Lower lobe of right lung (tissue), 2 donors: ENCODE measurements around the gene ZNF652. TPM values are rescaled to one million over a fixed set of nuclear protein-coding genes. Genes with fewer than 3 reads are reported as not detected.

Source experiments
- ATAC-seq, 2 donors: fragments of 200-7000 bp; cut with Tn5 transposase; one replicate each; pipeline ENCODE4 v1.9.1; 2020 to 2022; ENCODE audit warnings: mild to moderate bottlenecking in 2 of 2, moderate library complexity in 2 of 2
- DNase-seq: peaks from one replicate; pipeline ENCODE4 v3.0.0-alpha.2; 2020
- H3K27ac ChIP-seq: fragments of 200-600 bp; one replicate; pipeline ENCODE4 v1.8.0; 2022
- H3K27me3 ChIP-seq: fragments of 200-600 bp; one replicate; pipeline ENCODE4 v1.8.0; 2022; ENCODE audit warnings: low read depth
- H3K36me3 ChIP-seq: fragments of 200-600 bp; one replicate; pipeline ENCODE4 v1.8.0; 2022; ENCODE audit warnings: mild to moderate bottlenecking
- H3K4me1 ChIP-seq: fragments of 200-600 bp; one replicate; pipeline ENCODE4 v1.8.0; 2022
- H3K4me3 ChIP-seq: fragments of 200-600 bp; one replicate; pipeline ENCODE4 v1.8.0; 2022; ENCODE audit warnings: mild to moderate bottlenecking
- H3K9me3 ChIP-seq: fragments of 200-600 bp; one replicate; pipeline ENCODE4 v1.8.0; 2022
- CTCF ChIP-seq: fragments of 200-600 bp; IDR thresholded peaks from one replicate; pipeline ENCODE4 v1.8.0; 2022; ENCODE audit warnings: antibody characterized with exemption, mild to moderate bottlenecking
- intact Hi-C: fragments of 100-400 bp; cut with DNase I; formaldehyde crosslinking; loops from one replicate; pipeline ENCODE4 v1.11.0; 2022
- total RNA-seq: library from RNA; stranded (reverse); fragmentation: NEBNext Ultra II Directional; extraction: Animal tissue kit (Norgen Biotek cat#: 25700); gene quantifications from one replicate; pipeline ENCODE4 v1.2.1, GENCODE V29; 2021
- donor health status: DM: no; HTN: yes; CAD: no; lungs with severe emphysema.

ZNF652 gene
- total RNA-seq, 1 donor from 2014 or later = 49.0 TPM

- Histone ChIP-seq H3K9me3 (no peaks in the 10 kb centered on the region), H3K4me1 (peaks cover 42% of the 10 kb centered on the region), H3K36me3 (no peaks in the 10 kb centered on the region), H3K27me3 (no peaks in the 10 kb centered on the region), H3K27ac (no peak overlapping the region), H3K4me3 (no peak overlapping the region)
- intact Hi-C loops = no loop called here
- ATAC-seq = no peak
- no peak for TF ChIP-seq CTCF
- DNase-seq = no peak
Observed at GRCh38 chr17:49388692-49389513, 26.9 kb upstream of the ZNF652 start.

GRCh38 chr17:49388290-49388640 is 26.2 kb upstream of the ZNF652 start:
- ATAC-seq (no peak), DNase-seq (no peak)
- no peak overlapping the region for H3K27ac ChIP-seq
- no peaks in the 10 kb centered on the region for H3K36me3 ChIP-seq
- H3K27me3 ChIP-seq = no peaks in the 10 kb centered on the region
- peaks cover 35% of the 10 kb centered on the region for H3K4me1 ChIP-seq
- H3K9me3 ChIP-seq = no peaks in the 10 kb centered on the region
- no peak overlapping the region for H3K4me3 ChIP-seq
- intact Hi-C loops = no loop called here
- TF ChIP-seq CTCF = no peak

DNA sequence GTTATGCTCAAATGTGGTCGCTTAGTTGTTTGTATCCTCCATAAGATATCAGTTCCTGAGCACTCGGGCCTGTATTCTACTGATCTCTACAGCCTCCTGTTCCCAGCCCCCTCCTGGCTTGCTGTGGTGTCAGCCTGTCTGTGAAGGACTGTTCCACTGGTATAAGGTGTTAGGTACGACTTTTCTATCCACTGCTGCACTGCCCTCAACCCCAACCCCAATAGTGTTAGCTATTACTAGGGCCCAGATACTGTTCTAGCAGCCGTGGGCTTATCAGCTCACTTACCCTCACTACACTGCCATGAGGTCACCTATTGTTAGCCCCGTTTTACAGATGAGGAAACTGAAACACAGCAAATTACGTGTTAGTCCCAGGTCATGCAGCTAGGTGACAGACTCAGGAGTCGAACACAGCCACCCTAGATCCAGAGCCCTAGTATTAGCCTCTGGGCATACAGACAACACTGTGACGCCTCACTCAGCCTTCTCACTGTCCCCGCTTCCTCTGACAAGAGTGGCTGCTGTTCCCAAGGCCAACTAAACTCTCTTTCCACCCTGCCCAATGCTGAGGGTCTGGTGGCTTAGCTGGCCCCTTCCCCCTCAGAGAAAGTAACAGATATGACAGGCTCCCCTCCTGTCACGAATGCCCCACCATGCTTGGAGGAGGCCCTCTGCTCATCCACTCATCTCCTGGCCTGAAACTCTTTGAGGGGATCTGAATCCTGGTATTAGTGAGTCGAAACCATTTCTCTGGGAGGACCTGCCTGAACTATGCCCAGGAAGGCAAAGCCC is 25.6 kb upstream of the ZNF652 start:
- DNase-seq (no peak), ATAC-seq (no peak)
- no peak for TF ChIP-seq CTCF
- H3K4me3 ChIP-seq = no peak overlapping the region
- no peaks in the 10 kb centered on the region for H3K9me3 ChIP-seq
- no peaks in the 10 kb centered on the region for H3K27me3 ChIP-seq
- intact Hi-C loops = no loop called here
- peaks cover 35% of the 10 kb centered on the region for H3K4me1 ChIP-seq
- H3K36me3 ChIP-seq = no peaks in the 10 kb centered on the region
- no peak overlapping the region for H3K27ac ChIP-seq

DNA sequence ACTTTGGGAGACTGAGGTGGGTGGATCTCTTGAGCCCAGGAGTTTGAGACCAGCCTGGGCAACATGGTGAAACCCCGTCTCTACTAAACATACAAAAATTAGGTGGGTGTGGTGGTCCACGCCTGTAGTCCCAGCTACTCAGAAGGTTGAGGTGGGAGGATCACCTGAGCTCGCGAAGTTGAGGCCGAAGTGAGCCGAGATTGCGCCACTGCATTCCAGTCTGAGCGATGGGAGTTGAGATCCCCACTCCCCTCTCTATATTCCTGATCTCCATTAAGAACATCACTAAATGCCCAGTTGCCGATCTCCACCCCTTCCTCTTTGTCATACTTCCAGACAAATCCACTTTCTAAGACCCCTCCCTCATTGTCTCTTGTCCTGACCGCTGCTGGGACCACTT is 24.3 kb upstream of the ZNF652 start:
- no peak overlapping the region for H3K4me3 ChIP-seq
- TF ChIP-seq CTCF = no peak
- peaks cover 33% of the 10 kb centered on the region for H3K4me1 ChIP-seq
- intact Hi-C loops = no loop called here
- H3K27me3 ChIP-seq = no peaks in the 10 kb centered on the region
- no peaks in the 10 kb centered on the region for H3K36me3 ChIP-seq
- H3K27ac ChIP-seq = no peak overlapping the region
- ATAC-seq = no peak
- H3K9me3 ChIP-seq = no peaks in the 10 kb centered on the region
- no peak for DNase-seq

GRCh38 chr17:49384951-49385350 is 22.9 kb upstream of the ZNF652 start:
- ATAC-seq (no peak), DNase-seq (no peak)
- Histone ChIP-seq H3K4me3 (no peak overlapping the region), H3K36me3 (no peaks in the 10 kb centered on the region), H3K27me3 (no peaks in the 10 kb centered on the region), H3K4me1 (peaks cover 19% of the 10 kb centered on the region), H3K27ac (no peak overlapping the region), H3K9me3 (no peaks in the 10 kb centered on the region)
- intact Hi-C loops = no loop called here
- TF ChIP-seq CTCF = no peak
